Adrenal gland (tissue), 12 donors: ENCODE measurements around the gene FKBP6. TPM values are rescaled to one million over a fixed set of nuclear protein-coding genes. Genes with fewer than 3 reads are reported as not detected.
A peak's percentile ranks its signal among the peaks of the same experiment; 100 is the strongest.

ENCODE experiments used
- DNase-seq, 7 donors: peaks; one replicate each; pipeline ENCODE4 v3.0.0-alpha.2; 2019 to 2020
- H3K27ac ChIP-seq, 5 donors: fragments of 200-600 bp; sonication (generic) in 4 of 5; 1 replicate in 3 of 5; 2 replicates in 2 of 5; pipeline versions ENCODE4 v1.5.1 to v1.8.0; 2016 to 2020; ENCODE audit warnings: mild to moderate bottlenecking in 1 of 5
- H3K27me3 ChIP-seq: fragments of 200-600 bp; 2 replicates; pipeline ENCODE4 v1.8.0; 2021
- H3K36me3 ChIP-seq, 2 donors: fragments of 200-600 bp; replicated peaks in 1 of 2; 1 replicate in 1 of 2; 2 replicates in 1 of 2; pipeline versions ENCODE4 v1.5.1 to v1.8.0; 2018 to 2022
- H3K4me1 ChIP-seq, 2 donors: fragments of 200-600 bp; replicated peaks in 1 of 2; 1 replicate in 1 of 2; 2 replicates in 1 of 2; pipeline versions ENCODE4 v1.5.1 to v1.8.0; 2018 to 2021
- H3K4me3 ChIP-seq, 4 donors: fragments of 200-600 bp; sonication (generic) in 3 of 4; one replicate each; pipeline ENCODE4 v1.5.1; 2016 to 2018
- H3K9me3 ChIP-seq, 3 donors: fragments of 200-600 bp; sonication (generic) in 1 of 3; replicated peaks in 1 of 3; 1 replicate in 2 of 3; 2 replicates in 1 of 3; pipeline versions ENCODE4 v1.5.1 to v1.8.0; 2016 to 2021
- CTCF ChIP-seq, 6 experiments: fragments of 450-650 bp in 4 of 6; fragments of 200-600 bp in 2 of 6; sonication (generic) in 1 of 6; IDR thresholded peaks; 1 replicate in 5 of 6; 2 replicates in 1 of 6; pipeline versions ENCODE4 v1.5.1 to v1.8.0; 2016 to 2021; ENCODE audit warnings: antibody characterized with exemption in 6 of 6, mild to moderate bottlenecking in 2 of 6, moderate library complexity in 1 of 6
- POLR2A ChIP-seq, 2 donors: fragments of 450-650 bp; IDR thresholded peaks; one replicate each; pipeline ENCODE4 v1.6.1; 2017; ENCODE audit warnings: antibody characterized with exemption in 2 of 2, mild to moderate bottlenecking in 2 of 2, moderate library complexity in 1 of 2
- WGBS, 4 donors: extraction: QIAGEN DNeasy Blood & Tissue Kit in 2 of 4; methylation state at CpG; one replicate each; pipeline versions ENCODE4 v1.1.5 to v1.1.7; 2013 to 2017; 5-methylcytosine and 5-hydroxymethylcytosine counted together
- intact Hi-C, 2 donors: fragments of 100-400 bp; cut with DNase I; formaldehyde crosslinking; loops; one replicate each; pipeline versions ENCODE4 v1.14.1 to v1.15.0; 2022 to 2023
- polyA plus RNA-seq, 3 donors: library from polyadenylated mRNA; stranded (reverse); fragments of 200-250 nt in 2 of 3; fragments of 350-450 nt in 1 of 3; fragmentation: Illumina TruSeq in 1 of 3; extraction: RNeasy Lipid Tissue Mini Kit (QIAGEN cat#74804) in 1 of 3; gene quantifications; one replicate each; pipeline ENCODE4 v1.2.3, GENCODE V29; 2013 to 2014
- total RNA-seq, 9 donors: library from RNA; depleted of rRNA in 4 of 9; stranded (reverse); fragments of >200 nt in 4 of 9; fragments of 120-200 nt in 1 of 9; fragmentation: NEBNext Ultra II Directional in 1 of 9; extraction: Animal tissue kit (Norgen Biotek cat#: 25700) in 1 of 9; gene quantifications; one replicate each; pipeline versions ENCODE4 v1.1.0 to v1.2.4, GENCODE V29; 2013 to 2023
- donor health status: healthy with polysubstance abuse.
- donor health status: Bipolar disorder and iron deficiency.
- donor health status: DM: yes; HTN: yes; CAD: no.
- donor health status: DM: no; HTN: no; CAD: no.
- donor health status: DM: no; HTN: no; CAD: no.
- donor health status: DM: yes; HTN: yes; CAD: no.

FKBP6 gene
- total and polyA plus RNA-seq, 12 donors = 0.07 to 0.88 (median 0.15) TPM; not detected in 9

DNA sequence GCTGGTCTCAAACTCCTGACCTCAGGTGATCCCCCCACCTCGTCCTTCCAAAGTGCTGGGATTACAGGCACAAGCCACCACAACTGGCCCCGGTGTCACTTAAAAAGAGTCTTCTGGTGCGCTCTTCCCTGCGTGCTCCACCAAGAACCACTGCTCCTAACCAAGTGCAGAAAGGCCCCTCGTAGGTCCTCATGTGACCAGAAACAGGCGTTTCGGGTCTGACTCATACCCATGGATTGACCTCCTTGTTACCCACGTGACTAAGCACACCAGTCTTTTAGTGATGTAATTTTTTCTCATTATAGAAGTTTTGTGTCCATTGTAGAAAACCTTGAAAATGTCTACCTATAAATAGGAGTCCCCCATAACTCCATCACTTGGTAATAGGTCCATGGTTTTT is 13.9 kb downstream of the FKBP6 start:
- H3K9me3 ChIP-seq = no peaks in the 10 kb centered on the region
- H3K4me1 ChIP-seq = no peaks in the 10 kb centered on the region
- H3K36me3 ChIP-seq = no peaks in the 10 kb centered on the region
- WGBS, 4 donors = 40 to 58% (median 52%) methylated on average over 7 to 8 of the region's 8 CpGs
- no peak for TF ChIP-seq CTCF (IDR thresholded peaks at IDR 0.05)
- H3K4me3 ChIP-seq = no peak overlapping the region
- no peaks in the 10 kb centered on the region for H3K27me3 ChIP-seq
- H3K27ac ChIP-seq = no peak overlapping the region
- intact Hi-C loops = loop anchor here in 1 of 2 donors (5.0 to 10.0 kb wide), 3 partner anchors 53 to 110 kb away; partner anchors contain the start of gene FZD9
- DNase-seq = peak in 1 of 7 donors; percentile 43

DNA sequence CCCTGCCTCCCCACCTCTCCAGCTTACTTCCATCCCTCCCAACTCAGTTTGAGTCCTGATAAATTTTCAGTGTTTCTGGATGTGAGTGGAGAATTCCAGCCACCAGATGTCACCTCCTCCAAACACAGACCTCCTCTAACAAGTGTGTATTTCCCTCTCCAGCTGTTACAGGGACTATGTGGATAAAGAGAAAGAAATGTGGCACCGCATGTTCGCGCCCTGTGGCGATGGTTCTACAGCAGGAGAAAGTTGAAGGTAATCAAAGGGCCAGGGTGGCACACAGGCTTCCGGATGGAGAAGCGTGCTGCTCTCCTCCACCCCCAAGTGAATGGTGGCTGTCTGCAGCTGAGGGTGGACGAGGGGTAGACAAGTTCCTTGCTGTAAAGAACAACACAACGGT is 14.7 kb downstream of the FKBP6 start:
- no peak overlapping the region for H3K4me3 ChIP-seq
- DNase-seq = peak in 2 of 7 donors; percentile 42
- no peaks in the 10 kb centered on the region for H3K27me3 ChIP-seq
- H3K9me3 ChIP-seq = no peaks in the 10 kb centered on the region
- H3K36me3 ChIP-seq = no peaks in the 10 kb centered on the region
- no peaks in the 10 kb centered on the region for H3K4me1 ChIP-seq
- intact Hi-C loops = loop anchor here in 1 of 2 donors (5.0 to 10.0 kb wide), 3 partner anchors 52 to 110 kb away; partner anchors contain the start of gene FZD9
- TF ChIP-seq CTCF (IDR thresholded peaks at IDR 0.05) (peak in 5 of 6 experiments; percentile 34 to 53 (median 40)), POLR2A (IDR thresholded peaks at IDR 0.05) (no peak)
- 43 to 58% (median 56%) methylated on average over 7 to 8 of the region's 8 CpGs for WGBS, 4 donors
- no peak overlapping the region for H3K27ac ChIP-seq

DNA sequence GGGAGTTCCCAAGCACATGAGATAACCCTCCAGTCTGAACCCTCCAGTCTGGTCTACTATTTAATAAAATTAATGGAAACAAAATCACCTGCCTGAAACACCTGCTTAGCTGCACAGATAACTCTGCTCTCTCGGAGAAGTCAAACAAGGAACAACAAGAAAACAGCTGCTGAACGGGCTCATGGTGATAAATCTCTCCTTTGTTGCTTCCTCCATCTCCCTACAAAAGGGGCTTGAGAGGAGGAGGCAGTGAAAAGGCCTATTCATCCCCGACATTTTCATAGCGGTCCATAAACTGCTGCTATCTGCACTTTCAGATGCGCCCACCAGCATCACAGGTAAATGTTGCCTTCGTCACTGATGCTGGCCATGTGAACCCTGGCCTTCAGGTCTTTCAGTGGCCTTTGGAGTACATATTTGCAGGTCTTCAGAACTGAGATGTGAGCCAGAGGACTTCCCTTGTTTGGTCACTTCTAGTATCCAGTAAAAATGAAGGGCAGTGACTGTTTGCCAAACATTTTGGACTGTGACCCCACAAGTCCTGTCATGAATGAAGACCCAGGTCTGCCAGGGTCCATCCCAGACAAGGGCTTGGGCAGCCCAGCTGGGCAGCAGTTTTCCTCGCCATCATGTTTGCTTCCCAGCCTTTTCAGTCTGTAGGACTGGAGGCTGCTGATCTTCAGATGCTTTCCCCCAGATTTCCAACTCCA is 15.9 kb downstream of the FKBP6 start:
- no peaks in the 10 kb centered on the region for H3K27me3 ChIP-seq
- no peaks in the 10 kb centered on the region for H3K9me3 ChIP-seq
- no peaks in the 10 kb centered on the region for H3K36me3 ChIP-seq
- no peak overlapping the region for H3K4me3 ChIP-seq
- no peaks in the 10 kb centered on the region for H3K4me1 ChIP-seq
- intact Hi-C loops = loop anchor here in 1 of 2 donors (5.0 to 10.0 kb wide), 3 partner anchors 51 to 108 kb away; partner anchors contain the start of gene FZD9
- WGBS, 4 donors = 81 to 90% (median 87%) methylated on average over 7 of the region's 7 CpGs
- no peak for DNase-seq
- no peak overlapping the region for H3K27ac ChIP-seq
- no peak for TF ChIP-seq CTCF (IDR thresholded peaks at IDR 0.05)
- no peak for TF ChIP-seq POLR2A (IDR thresholded peaks at IDR 0.05)

DNA sequence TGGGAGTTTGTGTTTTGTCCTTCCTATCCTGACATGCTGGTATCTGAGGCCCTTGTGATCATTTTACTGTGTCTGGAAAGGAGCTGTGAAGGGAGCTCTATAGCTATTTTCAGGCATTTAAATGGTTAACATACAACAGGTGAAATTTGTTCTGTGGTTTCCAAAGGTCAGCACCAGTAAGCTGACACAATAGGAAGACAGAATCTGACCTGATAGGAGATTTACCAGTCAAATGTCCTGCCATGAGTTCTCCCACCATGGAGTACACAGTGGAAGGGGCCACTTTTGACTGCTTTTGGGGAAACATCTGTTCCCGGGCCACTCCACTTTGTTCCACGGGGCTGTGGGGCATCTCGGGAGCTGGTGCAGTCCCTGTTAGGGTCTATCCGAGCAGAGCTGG is 17.6 kb downstream of the FKBP6 start:
- WGBS, 4 donors = 57 to 70% (median 62%) methylated on average over 4 of the region's 4 CpGs
- TF ChIP-seq POLR2A (IDR thresholded peaks at IDR 0.05) (no peak), CTCF (IDR thresholded peaks at IDR 0.05) (no peak)
- no peak for DNase-seq

More for the DNA sequence above, 17.6 kb downstream of the FKBP6 start:
- intact Hi-C loops = loop anchor here in 1 of 2 donors (10.0 kb wide), 1 partner anchor 49 kb away; no protein-coding TSS in a partner anchor
- H3K4me3 ChIP-seq = no peak overlapping the region
- H3K27ac ChIP-seq = no peak overlapping the region
- H3K36me3 ChIP-seq = no peaks in the 10 kb centered on the region
- no peaks in the 10 kb centered on the region for H3K9me3 ChIP-seq
- no peaks in the 10 kb centered on the region for H3K4me1 ChIP-seq
- H3K27me3 ChIP-seq = no peaks in the 10 kb centered on the region
